Neural cell (in vitro differentiated cells): ENCODE data around the gene IL23R. TPM values are rescaled to one million over a fixed set of nuclear protein-coding genes. Genes with fewer than 3 reads are reported as not detected.

Source experiments
- H2AFZ ChIP-seq: fragments of 200-600, 300-800 bp; sonication (generic), shearing (Covaris generic); 2 replicates; pipeline ENCODE4 v1.6.0; 2014; ENCODE audit warnings: low read depth, mild to moderate bottlenecking, antibody characterized with exemption, low read length, moderate library complexity
- H3F3A ChIP-seq: fragments of 200-600 bp; shearing (Covaris generic); 2 replicates; pipeline ENCODE4 v1.6.1; 2016; ENCODE audit warnings: mild to moderate bottlenecking, moderate library complexity, mixed read lengths, antibody characterized with exemption, low read length; ENCODE audit not compliant: insufficient read depth, poor library complexity, severe bottlenecking
- H3K27ac ChIP-seq: fragments of 200-600, 300-800 bp; sonication (generic), shearing (Covaris generic); 2 replicates; pipeline ENCODE4 v1.5.1; 2014; ENCODE audit warnings: mild to moderate bottlenecking, low read length, moderate library complexity
- H3K27me3 ChIP-seq: fragments of 300-800, 200-600 bp; sonication (generic), shearing (Covaris generic); 2 replicates; pipeline ENCODE4 v1.6.0; 2014; ENCODE audit warnings: mild to moderate bottlenecking, low read depth, low read length, moderate library complexity; ENCODE audit not compliant: insufficient read depth
- H3K36me3 ChIP-seq: fragments of 300-800, 200-600 bp; sonication (generic), shearing (Covaris generic); 2 replicates; pipeline ENCODE4 v1.5.1; 2014; ENCODE audit warnings: mild to moderate bottlenecking, antibody characterized with exemption, low read length, moderate library complexity; ENCODE audit not compliant: insufficient read depth
- H3K4me2 ChIP-seq: fragments of 300-800, 200-600 bp; sonication (generic), shearing (Covaris generic); 2 replicates; pipeline ENCODE4 v1.6.0; 2014; ENCODE audit warnings: mild to moderate bottlenecking, low read length
- H3K4me3 ChIP-seq: fragments of 300-800, 200-600 bp; sonication (generic), shearing (Covaris generic); 2 replicates; pipeline ENCODE4 v1.5.1; 2014; ENCODE audit warnings: mild to moderate bottlenecking, low read length, moderate library complexity
- H3K79me2 ChIP-seq: fragments of 200-600 bp; shearing (Covaris generic); replicated peaks from 2 replicates; pipeline ENCODE4 v1.6.0; 2014; ENCODE audit warnings: mild to moderate bottlenecking, low read length, moderate library complexity; ENCODE audit not compliant: insufficient read depth
- H3K9ac ChIP-seq: fragments of 300-800, 200-600 bp; sonication (generic), shearing (Covaris generic); 2 replicates; pipeline ENCODE4 v1.6.1; 2016; ENCODE audit warnings: mild to moderate bottlenecking, low read length, mixed read lengths
- H3K9me2 ChIP-seq: fragments of 200-600 bp; shearing (Covaris generic); 2 replicates; pipeline ENCODE4 v1.6.1; 2016; ENCODE audit warnings: mild to moderate bottlenecking, low read length, mixed read lengths; ENCODE audit not compliant: insufficient read depth
- H3K9me3 ChIP-seq: fragments of 200-600, 300-800 bp; sonication (generic), shearing (Covaris generic); 2 replicates; pipeline ENCODE4 v1.6.1; 2016; ENCODE audit warnings: mild to moderate bottlenecking, mixed run types, low read length, moderate library complexity, mixed read lengths
- H4K20me1 ChIP-seq: fragments of 200-600 bp; shearing (Covaris generic); 2 replicates; pipeline ENCODE4 v1.6.1; 2016; ENCODE audit warnings: mild to moderate bottlenecking, mixed run types; ENCODE audit not compliant: insufficient read depth
- CTCF ChIP-seq: fragments of 450-650 bp; IDR thresholded peaks from 2 replicates; pipeline ENCODE4 v1.5.1; 2014; ENCODE audit warnings: antibody characterized with exemption, mild to moderate bottlenecking, moderate library complexity; ENCODE audit not compliant: poor library complexity, severe bottlenecking
- EP300 ChIP-seq: fragments of 450-650 bp; conservative IDR thresholded peaks from 2 replicates; pipeline ENCODE4 v1.6.1; 2014; ENCODE audit warnings: antibody characterized with exemption, mild to moderate bottlenecking, moderate library complexity; ENCODE audit not compliant: poor library complexity, severe bottlenecking
- EZH2 ChIP-seq: fragments of 200-600, 300-800 bp; shearing (Covaris generic), sonication (generic); IDR thresholded peaks from 2 replicates; pipeline ENCODE4 v1.6.1; 2014; ENCODE audit warnings: antibody characterized with exemption, low read length, borderline replicate concordance, mild to moderate bottlenecking; ENCODE audit not compliant: insufficient read depth, poor library complexity, severe bottlenecking
- MXI1 ChIP-seq: fragments of 450-650 bp; conservative IDR thresholded peaks from 2 replicates; pipeline ENCODE4 v1.6.1; 2014; ENCODE audit warnings: antibody characterized with exemption, mild to moderate bottlenecking; ENCODE audit not compliant: poor library complexity, severe bottlenecking
- POLR2AphosphoS5 ChIP-seq: IDR thresholded peaks from 2 replicates; pipeline ENCODE4 v1.6.1; 2012
- RAD21 ChIP-seq: fragments of 450-650 bp; conservative IDR thresholded peaks from 2 replicates; pipeline ENCODE4 v1.6.1; 2014; ENCODE audit warnings: antibody characterized with exemption, mild to moderate bottlenecking, moderate library complexity
- SMC3 ChIP-seq: fragments of 450-650 bp; conservative IDR thresholded peaks from 2 replicates; pipeline ENCODE4 v1.6.1; 2014; ENCODE audit warnings: antibody characterized with exemption, mild to moderate bottlenecking, moderate library complexity; ENCODE audit not compliant: poor library complexity
- TAF1 ChIP-seq: IDR thresholded peaks from 2 replicates; pipeline ENCODE4 v1.6.1; 2012; ENCODE audit warnings: low read depth
- polyA plus RNA-seq: library from polyadenylated mRNA; depleted of rRNA; stranded (reverse); fragments of >200 nt; gene quantifications from 2 replicates; pipeline ENCODE4 v1.2.3, GENCODE V29; 2014
- TF ChIP-seq, protein P1 (sequence below): IDR thresholded peaks from 2 replicates; pipeline ENCODE4 v1.6.1; 2012; ENCODE audit warnings: borderline replicate concordance

IL23R gene
- polyA plus RNA-seq, 1 donor from 2014 or later: not detected

DNA sequence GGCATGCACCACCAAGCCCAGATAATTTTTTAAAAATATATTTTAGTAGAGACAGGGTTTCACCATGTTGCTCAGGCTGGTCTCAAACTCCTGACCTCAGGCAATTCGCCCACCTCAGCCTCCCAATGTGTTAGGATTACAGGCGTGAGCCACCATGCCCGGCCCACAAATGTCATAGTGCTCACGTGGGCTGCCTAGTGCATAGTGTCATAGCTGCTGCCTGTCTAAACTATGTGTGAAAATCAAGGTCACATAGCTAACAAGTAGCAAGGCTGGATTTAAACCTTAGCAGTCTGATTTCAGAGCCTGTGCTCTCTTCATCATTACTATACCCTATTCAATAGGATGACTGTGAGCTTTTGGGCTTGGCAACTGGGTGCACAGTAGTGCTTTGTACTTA is 41.8 kb upstream of the IL23R start:
- H3F3A ChIP-seq: no peaks in the 10 kb centered on the region
- H4K20me1 ChIP-seq: no peaks in the 10 kb centered on the region
- no peaks in the 10 kb centered on the region for H3K79me2 ChIP-seq
- H3K4me2 ChIP-seq: no peak overlapping the region
- H3K9ac ChIP-seq: no peak overlapping the region
- no peak overlapping the region for H3K4me3 ChIP-seq
- H3K27ac ChIP-seq: no peak overlapping the region
- no peaks in the 10 kb centered on the region for H3K9me2 ChIP-seq
- H2AFZ ChIP-seq: no peak overlapping the region
- no peak for TF ChIP-seq CTCF
- TF ChIP-seq, protein P1, sequence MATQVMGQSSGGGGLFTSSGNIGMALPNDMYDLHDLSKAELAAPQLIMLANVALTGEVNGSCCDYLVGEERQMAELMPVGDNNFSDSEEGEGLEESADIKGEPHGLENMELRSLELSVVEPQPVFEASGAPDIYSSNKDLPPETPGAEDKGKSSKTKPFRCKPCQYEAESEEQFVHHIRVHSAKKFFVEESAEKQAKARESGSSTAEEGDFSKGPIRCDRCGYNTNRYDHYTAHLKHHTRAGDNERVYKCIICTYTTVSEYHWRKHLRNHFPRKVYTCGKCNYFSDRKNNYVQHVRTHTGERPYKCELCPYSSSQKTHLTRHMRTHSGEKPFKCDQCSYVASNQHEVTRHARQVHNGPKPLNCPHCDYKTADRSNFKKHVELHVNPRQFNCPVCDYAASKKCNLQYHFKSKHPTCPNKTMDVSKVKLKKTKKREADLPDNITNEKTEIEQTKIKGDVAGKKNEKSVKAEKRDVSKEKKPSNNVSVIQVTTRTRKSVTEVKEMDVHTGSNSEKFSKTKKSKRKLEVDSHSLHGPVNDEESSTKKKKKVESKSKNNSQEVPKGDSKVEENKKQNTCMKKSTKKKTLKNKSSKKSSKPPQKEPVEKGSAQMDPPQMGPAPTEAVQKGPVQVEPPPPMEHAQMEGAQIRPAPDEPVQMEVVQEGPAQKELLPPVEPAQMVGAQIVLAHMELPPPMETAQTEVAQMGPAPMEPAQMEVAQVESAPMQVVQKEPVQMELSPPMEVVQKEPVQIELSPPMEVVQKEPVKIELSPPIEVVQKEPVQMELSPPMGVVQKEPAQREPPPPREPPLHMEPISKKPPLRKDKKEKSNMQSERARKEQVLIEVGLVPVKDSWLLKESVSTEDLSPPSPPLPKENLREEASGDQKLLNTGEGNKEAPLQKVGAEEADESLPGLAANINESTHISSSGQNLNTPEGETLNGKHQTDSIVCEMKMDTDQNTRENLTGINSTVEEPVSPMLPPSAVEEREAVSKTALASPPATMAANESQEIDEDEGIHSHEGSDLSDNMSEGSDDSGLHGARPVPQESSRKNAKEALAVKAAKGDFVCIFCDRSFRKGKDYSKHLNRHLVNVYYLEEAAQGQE: no peak
- no peaks in the 10 kb centered on the region for H3K36me3 ChIP-seq
- no peaks in the 10 kb centered on the region for H3K9me3 ChIP-seq
- no peaks in the 10 kb centered on the region for H3K27me3 ChIP-seq

DNA sequence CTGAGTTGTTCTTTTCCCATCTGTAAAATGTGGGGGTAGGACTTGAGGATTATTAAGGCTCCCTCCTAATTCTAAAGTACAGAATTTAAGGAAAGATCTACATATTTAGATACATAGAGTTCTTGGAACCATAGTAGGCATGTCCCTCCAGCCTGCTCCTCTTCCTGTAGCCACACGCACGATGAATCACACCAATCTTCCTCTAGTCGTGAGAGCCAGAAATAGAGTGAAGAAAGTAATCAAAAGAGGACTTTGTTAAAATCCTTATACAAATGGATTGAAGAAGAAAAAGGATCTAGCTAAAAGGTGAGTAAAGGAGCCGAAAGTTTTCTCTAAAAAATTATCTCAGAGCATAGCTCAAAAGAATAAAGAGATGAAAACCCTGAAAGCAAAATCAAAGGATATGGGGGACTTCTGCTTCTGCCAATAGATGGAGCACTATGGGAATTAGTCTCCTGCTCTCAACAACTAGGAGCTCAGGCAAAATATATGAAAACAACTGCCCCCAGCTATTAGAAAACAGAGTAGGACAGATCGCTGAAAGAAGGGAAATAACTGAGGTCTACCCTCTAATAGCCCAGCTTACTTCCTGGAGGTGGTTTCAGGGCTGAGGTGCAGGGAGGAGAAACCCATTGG is 40.0 kb upstream of the IL23R start:
- H3K4me2 ChIP-seq: no peak overlapping the region
- no peak overlapping the region for H3K27ac ChIP-seq
- TF ChIP-seq SMC3 (no peak), EP300 (no peak), MXI1 (no peak), RAD21 (no peak), TAF1 (no peak), EZH2 (no peak), CTCF (no peak), POLR2AphosphoS5 (no peak)
- TF ChIP-seq, protein P1: no peak

More for the DNA sequence above, 40.0 kb upstream of the IL23R start:
- Histone ChIP-seq H3K9ac (no peak overlapping the region), H3K27me3 (no peaks in the 10 kb centered on the region), H3K9me3 (no peaks in the 10 kb centered on the region), H4K20me1 (no peaks in the 10 kb centered on the region), H3F3A (no peaks in the 10 kb centered on the region), H2AFZ (no peak overlapping the region), H3K79me2 (no peaks in the 10 kb centered on the region), H3K9me2 (no peaks in the 10 kb centered on the region), H3K36me3 (no peaks in the 10 kb centered on the region), H3K4me3 (no peak overlapping the region)
